AG09319 (cell line): ENCODE data around the gene GRID1.

Experiments
- DNase-seq: peaks from one replicate; pipeline ENCODE4 v3.0.0-alpha.2; 2010; ENCODE audit warnings: low read depth; ENCODE audit errors: extremely low read depth
- CTCF ChIP-seq: IDR thresholded peaks from 2 replicates; pipeline ENCODE4 v1.5.1; 2011; ENCODE audit warnings: low read depth, mild to moderate bottlenecking, inconsistent platforms, low read length, moderate library complexity

GRID1 gene

DNA sequence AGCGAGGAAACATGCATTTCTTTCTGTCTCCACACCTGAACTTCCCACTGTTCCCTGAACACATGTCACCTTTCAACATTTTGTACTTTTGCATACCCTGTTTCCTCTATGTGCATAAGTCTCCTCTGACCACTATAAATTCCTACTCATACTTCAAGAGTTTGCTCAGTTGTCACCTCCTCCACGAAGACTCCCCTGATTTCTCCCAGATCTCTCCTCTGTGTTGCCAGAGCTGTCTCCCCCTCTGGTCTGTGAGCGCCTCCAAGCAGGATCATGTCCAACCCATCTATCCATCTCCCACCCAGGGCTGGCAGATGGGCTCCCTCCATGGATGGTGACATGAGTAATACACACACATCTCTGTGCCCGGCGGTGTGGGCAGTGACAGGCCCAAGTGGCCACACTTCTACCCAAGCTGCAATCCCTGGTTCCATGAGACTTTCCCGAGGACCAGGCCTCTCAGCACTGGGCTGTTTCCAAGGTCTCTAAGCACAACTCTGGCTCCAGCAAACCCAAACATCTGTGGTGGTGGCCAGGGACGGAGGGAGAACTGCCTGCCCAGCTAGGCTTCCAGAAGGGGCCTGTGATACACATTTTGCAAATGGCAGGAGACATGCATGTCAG lies 135.9 kb downstream of the GRID1 start:
- DNase-seq = no peak
- TF ChIP-seq CTCF = no peak

GRCh38 chr10:86229811-86230556 lies 136.6 kb downstream of the GRID1 start:
- no peak for DNase-seq
- TF ChIP-seq CTCF = no peak

GRCh38 chr10:86229376-86229775 lies 137.2 kb downstream of the GRID1 start:
- no peak for DNase-seq

GRCh38 chr10:86227501-86228258 lies 138.9 kb downstream of the GRID1 start:
- TF ChIP-seq CTCF = no peak
- no peak for DNase-seq

More at GRCh38 chr10:86229376-86229775, 137.2 kb downstream of the GRID1 start:
- no peak for TF ChIP-seq CTCF

- DNase-seq = no peak
- TF ChIP-seq CTCF = no peak
These were observed 139.8 kb downstream of the GRID1 start for GRCh38 chr10:86226781-86227201.

DNA sequence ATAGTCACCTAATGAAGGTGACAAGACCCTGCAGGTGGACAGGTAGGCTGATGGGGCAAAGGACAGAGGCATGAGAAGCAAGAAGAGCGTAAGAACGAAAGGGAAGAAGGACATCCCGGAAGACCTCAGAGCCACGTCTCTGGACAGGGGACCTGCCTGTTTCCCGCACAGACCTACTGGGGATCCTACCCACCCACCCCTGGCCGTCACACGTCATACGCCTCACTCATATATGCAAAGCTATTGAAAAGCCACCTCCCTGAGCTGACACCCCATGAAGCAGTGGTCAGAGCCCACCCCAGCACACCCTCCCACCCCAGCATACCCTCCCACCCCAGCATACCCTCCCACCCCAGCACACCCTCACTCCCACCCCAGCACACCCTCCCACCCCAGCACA lies 140.6 kb downstream of the GRID1 start:
- no peak for TF ChIP-seq CTCF
- no peak for DNase-seq
